ENCODE data around the gene CCDC187.

DNA sequence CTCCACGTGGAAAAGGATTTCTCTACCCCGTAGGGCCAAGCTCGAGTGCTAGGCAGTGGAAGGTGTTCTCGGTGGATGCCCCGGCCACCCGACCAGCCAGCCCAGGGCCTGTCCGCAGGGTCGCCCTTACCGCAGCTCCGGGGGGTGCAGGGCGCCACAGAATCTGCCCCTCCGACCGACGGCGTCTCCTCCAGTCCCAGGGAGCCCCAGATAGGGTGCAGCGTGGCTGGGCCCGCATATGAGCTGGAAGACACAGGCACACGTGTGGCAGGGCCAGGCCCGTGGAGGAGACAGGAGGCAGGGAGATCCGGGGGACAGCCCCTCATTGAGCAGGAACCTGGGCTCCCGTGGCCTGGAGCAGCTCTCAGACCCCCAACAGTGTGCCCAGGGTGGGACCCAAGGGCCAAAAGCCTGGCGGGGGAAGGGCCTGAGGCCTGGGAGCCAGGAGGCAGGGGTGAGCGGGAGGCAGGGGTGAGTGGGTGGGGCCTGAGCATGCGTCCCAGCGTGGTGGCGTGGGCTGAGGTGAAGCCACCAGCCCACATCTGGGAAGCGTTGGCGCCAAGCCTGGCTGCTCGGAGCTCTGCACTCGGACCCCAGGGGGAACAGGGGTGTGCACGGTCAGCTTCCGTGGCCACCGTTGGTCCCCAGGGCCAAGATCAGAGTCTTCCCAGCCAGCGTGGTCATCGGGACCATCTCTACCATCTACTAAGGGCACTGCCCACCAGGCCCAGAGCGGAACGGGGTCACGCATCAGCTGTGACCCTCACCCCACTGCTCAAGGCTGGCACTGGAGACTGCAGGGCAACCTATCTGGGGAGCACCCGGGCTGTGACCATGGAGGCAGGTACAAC is 22.2 kb downstream of the CCDC187 start:
- TF ChIP-seq, protein P1, sequence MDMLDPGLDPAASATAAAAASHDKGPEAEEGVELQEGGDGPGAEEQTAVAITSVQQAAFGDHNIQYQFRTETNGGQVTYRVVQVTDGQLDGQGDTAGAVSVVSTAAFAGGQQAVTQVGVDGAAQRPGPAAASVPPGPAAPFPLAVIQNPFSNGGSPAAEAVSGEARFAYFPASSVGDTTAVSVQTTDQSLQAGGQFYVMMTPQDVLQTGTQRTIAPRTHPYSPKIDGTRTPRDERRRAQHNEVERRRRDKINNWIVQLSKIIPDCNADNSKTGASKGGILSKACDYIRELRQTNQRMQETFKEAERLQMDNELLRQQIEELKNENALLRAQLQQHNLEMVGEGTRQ (IDR thresholded peaks at IDR 0.05; ENCODE audit: low read depth, low read length), result no peak
- TF ChIP-seq POLR2A (IDR thresholded peaks at IDR 0.05; ENCODE audit: low read depth, low read length), result no peak
- TF ChIP-seq, protein P2, sequence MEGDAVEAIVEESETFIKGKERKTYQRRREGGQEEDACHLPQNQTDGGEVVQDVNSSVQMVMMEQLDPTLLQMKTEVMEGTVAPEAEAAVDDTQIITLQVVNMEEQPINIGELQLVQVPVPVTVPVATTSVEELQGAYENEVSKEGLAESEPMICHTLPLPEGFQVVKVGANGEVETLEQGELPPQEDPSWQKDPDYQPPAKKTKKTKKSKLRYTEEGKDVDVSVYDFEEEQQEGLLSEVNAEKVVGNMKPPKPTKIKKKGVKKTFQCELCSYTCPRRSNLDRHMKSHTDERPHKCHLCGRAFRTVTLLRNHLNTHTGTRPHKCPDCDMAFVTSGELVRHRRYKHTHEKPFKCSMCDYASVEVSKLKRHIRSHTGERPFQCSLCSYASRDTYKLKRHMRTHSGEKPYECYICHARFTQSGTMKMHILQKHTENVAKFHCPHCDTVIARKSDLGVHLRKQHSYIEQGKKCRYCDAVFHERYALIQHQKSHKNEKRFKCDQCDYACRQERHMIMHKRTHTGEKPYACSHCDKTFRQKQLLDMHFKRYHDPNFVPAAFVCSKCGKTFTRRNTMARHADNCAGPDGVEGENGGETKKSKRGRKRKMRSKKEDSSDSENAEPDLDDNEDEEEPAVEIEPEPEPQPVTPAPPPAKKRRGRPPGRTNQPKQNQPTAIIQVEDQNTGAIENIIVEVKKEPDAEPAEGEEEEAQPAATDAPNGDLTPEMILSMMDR (conservative IDR thresholded peaks at IDR 0.05; ENCODE audit: low read depth, low read length), result no peak
- no peak for TF ChIP-seq RAD21 (IDR thresholded peaks at IDR 0.05; ENCODE audit: low read length)
